Measurements from ENCODE around the gene ATP2B3. TPM values are rescaled to one million over a fixed set of nuclear protein-coding genes. Genes with fewer than 3 reads are reported as not detected.

The ATP2B3 gene
- total RNA-seq, 1 donor from 2014 or later: not detected

- ChIA-PET CTCF (no interaction called here), POLR2A (no interaction called here)
- Mint-ChIP-seq H3K27ac (no peak overlapping the region), H3K4me1 (no peaks in the 10 kb centered on the region), H3K27me3 (peaks cover 9% of the 10 kb centered on the region), H3K36me3 (ENCODE audit: low read depth) (no peaks in the 10 kb centered on the region), H3K9me3 (no peaks in the 10 kb centered on the region), H3K4me3 (no peak overlapping the region)
- ATAC-seq (ENCODE audit: low read depth): no peak
- DNase-seq: no peak
- no peak for TF ChIP-seq CTCF (IDR thresholded peaks at IDR 0.05)
- intact Hi-C loops (cut with micrococcal nuclease): no loop called here
These were observed 6.8 kb downstream of the ATP2B3 start for GRCh38 chrX:153524234-153524633.

GRCh38 chrX:153525451-153525850 is 8.0 kb downstream of the ATP2B3 start:
- CTCF ChIA-PET: no interaction called here
- DNase-seq (no peak), ATAC-seq (ENCODE audit: low read depth) (no peak)
- intact Hi-C loops (cut with micrococcal nuclease): no loop called here
- no peak for TF ChIP-seq CTCF (IDR thresholded peaks at IDR 0.05)
- H3K27me3 Mint-ChIP-seq: peaks cover 6% of the 10 kb centered on the region
- POLR2A ChIA-PET: no interaction called here
- H3K36me3 Mint-ChIP-seq (ENCODE audit: low read depth): no peaks in the 10 kb centered on the region
- no peaks in the 10 kb centered on the region for H3K9me3 Mint-ChIP-seq
- H3K27ac Mint-ChIP-seq: no peak overlapping the region
- H3K4me3 Mint-ChIP-seq: no peak overlapping the region
- H3K4me1 Mint-ChIP-seq: no peaks in the 10 kb centered on the region

- ChIA-PET CTCF (no interaction called here), POLR2A (no interaction called here)
- no peak for TF ChIP-seq CTCF (IDR thresholded peaks at IDR 0.05)
- Mint-ChIP-seq H3K27me3 (peaks cover 6% of the 10 kb centered on the region), H3K27ac (no peak overlapping the region), H3K36me3 (ENCODE audit: low read depth) (no peaks in the 10 kb centered on the region), H3K9me3 (no peaks in the 10 kb centered on the region), H3K4me3 (no peak overlapping the region), H3K4me1 (no peaks in the 10 kb centered on the region)
- intact Hi-C loops (cut with micrococcal nuclease): no loop called here
- DNase-seq: no peak
- no peak for ATAC-seq (ENCODE audit: low read depth)
These were observed 8.6 kb downstream of the ATP2B3 start for GRCh38 chrX:153526042-153526441.

GRCh38 chrX:153526801-153527200 is 9.4 kb downstream of the ATP2B3 start:
- no peaks in the 10 kb centered on the region for H3K36me3 Mint-ChIP-seq (ENCODE audit: low read depth)
- DNase-seq (no peak), ATAC-seq (ENCODE audit: low read depth) (no peak)
- H3K4me3 Mint-ChIP-seq: no peak overlapping the region
- H3K9me3 Mint-ChIP-seq: no peaks in the 10 kb centered on the region
- peaks cover 3% of the 10 kb centered on the region for H3K27me3 Mint-ChIP-seq
- H3K4me1 Mint-ChIP-seq: no peaks in the 10 kb centered on the region
- no peak overlapping the region for H3K27ac Mint-ChIP-seq
- no peak for TF ChIP-seq CTCF (IDR thresholded peaks at IDR 0.05)
- ChIA-PET POLR2A (no interaction called here), CTCF (no interaction called here)
- intact Hi-C loops (cut with micrococcal nuclease): no loop called here

GRCh38 chrX:153527208-153527607 is 9.8 kb downstream of the ATP2B3 start:
- CTCF ChIA-PET: no interaction called here
- Mint-ChIP-seq H3K9me3 (no peaks in the 10 kb centered on the region), H3K4me3 (no peak overlapping the region), H3K27me3 (no peaks in the 10 kb centered on the region), H3K27ac (no peak overlapping the region), H3K4me1 (no peaks in the 10 kb centered on the region), H3K36me3 (ENCODE audit: low read depth) (no peaks in the 10 kb centered on the region)
- POLR2A ChIA-PET: no interaction called here
- DNase-seq (no peak), ATAC-seq (ENCODE audit: low read depth) (no peak)
- intact Hi-C loops (cut with micrococcal nuclease): no loop called here
- no peak for TF ChIP-seq CTCF (IDR thresholded peaks at IDR 0.05)

All from activated B cell treated with CpG ODN at 0.5 μM for 24 hours (primary cell).